BLaER1 (cell line): ENCODE results near the gene NEK5.

Experiments
- H3K27ac ChIP-seq: shearing (Covaris generic); formaldehyde crosslinking; 2 replicates; pipeline ENCODE4 v1.8.1; 2022
- H3K27me3 ChIP-seq: shearing (Covaris generic); formaldehyde crosslinking; 2 replicates; pipeline ENCODE4 v1.8.1; 2022
- H3K36me3 ChIP-seq: shearing (Covaris generic); formaldehyde crosslinking; 2 replicates; pipeline ENCODE4 v1.8.1; 2022
- H3K4me1 ChIP-seq: shearing (Covaris generic); formaldehyde crosslinking; 2 replicates; pipeline ENCODE4 v1.8.1; 2022
- H3K4me2 ChIP-seq: shearing (Covaris generic); formaldehyde crosslinking; 2 replicates; pipeline ENCODE4 v1.8.1; 2022
- H3K4me3 ChIP-seq: shearing (Covaris generic); formaldehyde crosslinking; 2 replicates; pipeline ENCODE4 v1.8.1; 2022
- H3K9ac ChIP-seq: shearing (Covaris generic); formaldehyde crosslinking; 2 replicates; pipeline ENCODE4 v1.8.1; 2022
- H3K9me3 ChIP-seq: shearing (Covaris generic); formaldehyde crosslinking; 2 replicates; pipeline ENCODE4 v1.8.1; 2022
- H4K20me1 ChIP-seq: shearing (Covaris generic); formaldehyde crosslinking; 2 replicates; pipeline ENCODE4 v1.8.1; 2022
- Cebpa-rat ChIP-seq: shearing (Covaris generic); IDR thresholded peaks from 2 replicates; pipeline ENCODE4 v1.8.1; 2022

NEK5 gene

DNA sequence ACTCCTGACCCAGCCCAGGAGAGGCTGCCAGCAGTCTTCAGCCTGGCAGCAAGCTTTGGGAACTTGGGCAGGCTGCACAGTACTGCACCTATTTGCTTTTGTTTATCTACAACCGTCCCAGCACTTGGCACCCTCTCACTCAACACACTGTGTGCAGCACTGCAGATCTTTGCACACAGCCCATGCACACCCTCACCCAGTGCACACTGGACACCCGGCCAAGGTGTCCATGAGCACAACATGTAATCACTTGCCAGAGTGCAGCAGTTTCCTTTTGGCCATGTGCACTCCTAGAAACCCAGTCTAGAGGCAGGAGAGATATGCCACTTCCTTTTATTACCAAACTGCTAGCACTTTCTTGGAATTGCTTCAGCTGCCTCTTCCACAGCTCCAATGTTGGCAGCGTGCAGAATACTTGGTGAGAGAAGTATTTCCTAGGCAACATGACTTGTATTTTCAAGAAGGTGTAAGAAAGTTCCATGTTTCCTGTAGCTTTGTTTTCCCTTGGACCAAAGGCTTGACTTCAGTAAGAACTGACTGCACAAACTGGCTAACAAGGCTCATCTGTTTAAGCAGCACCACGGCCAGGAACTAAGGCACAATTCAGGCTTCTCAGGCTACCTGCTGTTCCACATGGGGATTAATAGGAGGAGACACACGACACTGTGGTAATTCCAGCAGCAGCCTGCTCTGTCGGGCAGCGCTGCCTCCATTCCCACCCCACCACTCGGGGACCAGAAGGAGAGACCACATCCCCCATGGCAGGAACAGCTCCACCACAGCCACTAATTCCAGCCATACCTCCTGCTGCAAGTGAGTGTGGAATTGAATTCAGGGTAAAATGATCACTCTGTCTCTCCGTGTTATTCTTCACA is 133.0 kb downstream of the NEK5 start:
- Histone ChIP-seq H3K9ac (no peak overlapping the region), H3K27me3 (no peaks in the 10 kb centered on the region), H3K27ac (no peak overlapping the region), H3K4me2 (no peak overlapping the region), H3K9me3 (no peaks in the 10 kb centered on the region), H3K36me3 (no peaks in the 10 kb centered on the region), H3K4me3 (no peak overlapping the region), H4K20me1 (no peaks in the 10 kb centered on the region), H3K4me1 (no peaks in the 10 kb centered on the region)
- TF ChIP-seq Cebpa-rat, result no peak

DNA sequence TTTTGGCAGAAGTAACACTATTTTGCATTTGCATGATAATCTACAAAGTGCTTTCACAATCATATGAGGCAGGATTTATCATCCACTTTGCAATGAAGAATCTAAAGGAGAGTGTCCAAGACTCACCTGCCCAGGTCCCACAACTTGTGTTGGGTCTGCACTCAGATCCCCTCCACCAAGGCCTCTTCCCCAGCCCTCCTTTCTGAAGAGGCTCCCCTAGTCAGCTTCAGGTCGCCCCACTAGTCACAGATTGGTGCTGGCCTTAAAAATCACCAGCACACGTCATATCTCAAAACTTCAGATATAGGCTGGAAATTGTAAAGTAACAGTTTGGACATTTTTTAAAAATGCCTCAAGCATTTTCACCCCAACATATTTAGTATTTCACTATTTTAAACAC is 135.2 kb downstream of the NEK5 start:
- Histone ChIP-seq H4K20me1 (no peaks in the 10 kb centered on the region), H3K4me3 (no peak overlapping the region), H3K27me3 (no peaks in the 10 kb centered on the region), H3K4me1 (no peaks in the 10 kb centered on the region), H3K36me3 (no peaks in the 10 kb centered on the region), H3K9ac (no peak overlapping the region), H3K9me3 (no peaks in the 10 kb centered on the region), H3K27ac (no peak overlapping the region), H3K4me2 (no peak overlapping the region)
- no peak for TF ChIP-seq Cebpa-rat

DNA sequence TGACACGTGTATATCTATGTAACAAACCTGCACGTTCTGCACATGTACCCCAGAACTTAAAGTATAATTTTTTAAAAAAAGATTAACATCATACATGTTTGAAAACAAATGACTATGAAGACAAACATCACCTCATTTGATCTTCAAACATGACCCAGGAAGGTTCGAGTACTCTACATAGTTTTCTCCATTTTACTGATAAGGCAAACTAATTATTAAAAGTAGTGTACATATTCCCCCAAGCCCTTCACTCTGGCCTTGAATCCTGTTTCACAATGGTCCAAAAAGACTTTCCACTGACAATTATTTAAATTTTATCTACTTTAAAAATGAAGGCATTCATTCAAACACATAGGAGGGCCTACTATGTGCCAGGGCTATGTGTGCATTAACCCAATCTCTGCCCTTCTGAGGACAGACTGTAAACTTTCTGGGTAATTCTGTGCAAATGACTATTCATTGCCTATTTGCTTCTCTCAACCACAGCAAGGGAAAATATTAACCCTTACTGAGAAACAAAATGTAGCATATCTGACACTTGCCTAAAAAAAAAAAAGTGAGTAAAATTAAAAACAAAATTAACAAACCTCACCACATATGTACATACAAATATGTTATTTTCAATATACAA is 139.8 kb downstream of the NEK5 start:
- no peaks in the 10 kb centered on the region for H3K27me3 ChIP-seq
- TF ChIP-seq Cebpa-rat, result no peak

More for the DNA sequence above, 139.8 kb downstream of the NEK5 start:
- Histone ChIP-seq H4K20me1 (no peaks in the 10 kb centered on the region), H3K9me3 (peaks cover 5% of the 10 kb centered on the region; the same call in 1 of the 2 replicates), H3K4me3 (no peak overlapping the region), H3K4me2 (no peak overlapping the region), H3K36me3 (no peaks in the 10 kb centered on the region), H3K9ac (no peak overlapping the region), H3K27ac (no peak overlapping the region), H3K4me1 (no peaks in the 10 kb centered on the region)
